ENCODE measurements around the gene SOX1. TPM values are rescaled to one million over a fixed set of nuclear protein-coding genes. Genes with fewer than 3 reads are reported as not detected.

SOX1 gene
- total RNA-seq, 4 donors from 2014 or later: 0.19 to 0.68 TPM; not detected in 2

GRCh38 chr13:112103260-112103838, 36.4 kb downstream of the SOX1 start:
- peaks cover 88% of the 10 kb centered on the region for H3K27me3 ChIP-seq

GRCh38 chr13:112103961-112104880, 37.3 kb downstream of the SOX1 start:
- H3K27ac ChIP-seq: no peak overlapping the region
- H3K27me3 ChIP-seq: peaks cover 89% of the 10 kb centered on the region
- no peak for DNase-seq (ENCODE audit: low spot score in 2 of 2)
- TF ChIP-seq POLR2AphosphoS5 (IDR thresholded peaks at IDR 0.05) (no peak), CTCF (IDR thresholded peaks at IDR 0.05) (no peak), EP300 (IDR thresholded peaks at IDR 0.05) (no peak)
- WGBS: 1% methylated on average over 14 of the region's 76 CpGs
- no peaks in the 10 kb centered on the region for H3K36me3 ChIP-seq
- peaks cover 22% of the 10 kb centered on the region for H3K4me1 ChIP-seq
- H3K9me3 ChIP-seq: no peaks in the 10 kb centered on the region
- no peak overlapping the region for H3K4me3 ChIP-seq

More at GRCh38 chr13:112103260-112103838, 36.4 kb downstream of the SOX1 start:
- WGBS: 16% methylated on average over 11 of the region's 19 CpGs
- H3K4me1 ChIP-seq: peaks cover 22% of the 10 kb centered on the region
- DNase-seq (ENCODE audit: low spot score in 2 of 2): no peak
- no peaks in the 10 kb centered on the region for H3K36me3 ChIP-seq
- H3K27ac ChIP-seq: no peak overlapping the region
- H3K9me3 ChIP-seq: no peaks in the 10 kb centered on the region
- TF ChIP-seq EP300 (IDR thresholded peaks at IDR 0.05) (no peak), POLR2AphosphoS5 (IDR thresholded peaks at IDR 0.05) (no peak), POLR2A (IDR thresholded peaks at IDR 0.05) (no peak)
- H3K4me3 ChIP-seq: no peak overlapping the region

- Histone ChIP-seq H3K27ac (no peak overlapping the region), H3K27me3 (peaks cover 94% of the 10 kb centered on the region), H3K4me3 (no peak overlapping the region), H3K9me3 (no peaks in the 10 kb centered on the region), H3K4me1 (peaks cover 22% of the 10 kb centered on the region), H3K36me3 (no peaks in the 10 kb centered on the region)
- TF ChIP-seq EP300 (IDR thresholded peaks at IDR 0.05): no peak
- TF ChIP-seq CTCF (IDR thresholded peaks at IDR 0.05): no peak
- no peak for TF ChIP-seq POLR2AphosphoS5 (IDR thresholded peaks at IDR 0.05)
- TF ChIP-seq POLR2A (IDR thresholded peaks at IDR 0.05): no peak
- no peak for DNase-seq (ENCODE audit: low spot score in 2 of 2)
- 1% methylated on average over 14 of the region's 44 CpGs for whole genome bisulfite sequencing
These were observed 37.9 kb downstream of the SOX1 start for GRCh38 chr13:112104881-112105234.

- no peak for TF ChIP-seq CTCF (IDR thresholded peaks at IDR 0.05)
- TF ChIP-seq EP300 (IDR thresholded peaks at IDR 0.05): no peak
- no peak for TF ChIP-seq POLR2A (IDR thresholded peaks at IDR 0.05)
- no peak for TF ChIP-seq POLR2AphosphoS5 (IDR thresholded peaks at IDR 0.05)
- 2% methylated on average over 22 of the region's 35 CpGs for WGBS
- Histone ChIP-seq H3K9me3 (no peaks in the 10 kb centered on the region), H3K36me3 (no peaks in the 10 kb centered on the region), H3K4me3 (no peak overlapping the region), H3K27me3 (peaks cover 98% of the 10 kb centered on the region), H3K27ac (no peak overlapping the region), H3K4me1 (peaks cover 22% of the 10 kb centered on the region)
- DNase-seq (ENCODE audit: low spot score in 2 of 2): no peak
These were observed 38.3 kb downstream of the SOX1 start for GRCh38 chr13:112105244-112105681.

- H3K4me1 ChIP-seq: peaks cover 22% of the 10 kb centered on the region
- WGBS: 6% methylated on average over 21 of the region's 21 CpGs
- peaks cover 92% of the 10 kb centered on the region for H3K27me3 ChIP-seq
- H3K36me3 ChIP-seq: no peaks in the 10 kb centered on the region
- H3K9me3 ChIP-seq: no peaks in the 10 kb centered on the region
- H3K4me3 ChIP-seq: no peak overlapping the region
- TF ChIP-seq POLR2AphosphoS5 (IDR thresholded peaks at IDR 0.05): no peak
- no peak for TF ChIP-seq CTCF (IDR thresholded peaks at IDR 0.05)
- TF ChIP-seq EP300 (IDR thresholded peaks at IDR 0.05): no peak
- no peak for TF ChIP-seq POLR2A (IDR thresholded peaks at IDR 0.05)
- H3K27ac ChIP-seq: no peak overlapping the region
- no peak for DNase-seq (ENCODE audit: low spot score in 2 of 2)
These were observed 38.9 kb downstream of the SOX1 start for GRCh38 chr13:112105892-112106291.
